ENCODE data around the gene RGS7. TPM values are rescaled to one million over a fixed set of nuclear protein-coding genes. Genes with fewer than 3 reads are reported as not detected.

The RGS7 gene
- polyA plus RNA-seq, 1 donor (not counting 4 experiments of a cell fraction or from before 2014, with no cell fraction given): not detected

DNA sequence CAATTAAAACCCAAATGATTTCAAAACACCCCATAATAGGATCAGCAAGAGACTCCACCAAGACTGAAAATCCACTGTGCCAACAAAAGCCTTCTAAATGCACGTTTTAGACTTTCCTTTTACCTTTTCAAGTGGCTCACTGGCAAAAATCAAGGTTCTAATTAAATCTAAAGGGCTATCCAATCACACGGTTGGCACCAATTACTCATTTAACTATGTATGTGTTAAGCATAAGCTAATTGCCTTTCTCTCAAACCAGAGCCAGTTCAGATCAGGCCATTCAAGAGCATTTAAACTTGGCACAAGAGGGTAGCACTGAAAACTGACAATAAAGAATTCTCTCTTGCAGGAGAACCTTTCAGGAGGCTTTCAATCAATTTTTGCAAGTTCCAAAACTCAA, 139.5 kb downstream of the RGS7 start:
- no peak for DNase-seq (ENCODE audit: low read depth, low spot score)
- no peaks in the 10 kb centered on the region for H3K9me3 ChIP-seq (ENCODE audit: control insufficient read depth, low read depth, low read length)
- FAIRE-seq: no peak
- H3K79me2 ChIP-seq (ENCODE audit: control insufficient read depth, insufficient read depth, low read length): no peaks in the 10 kb centered on the region
- no peak overlapping the region for H3K27ac ChIP-seq (ENCODE audit: control insufficient read depth, insufficient read depth, low read length)
- TF ChIP-seq EZH2 (IDR thresholded peaks at IDR 0.05; ENCODE audit: low read length): no peak
- TF ChIP-seq, protein P1, sequence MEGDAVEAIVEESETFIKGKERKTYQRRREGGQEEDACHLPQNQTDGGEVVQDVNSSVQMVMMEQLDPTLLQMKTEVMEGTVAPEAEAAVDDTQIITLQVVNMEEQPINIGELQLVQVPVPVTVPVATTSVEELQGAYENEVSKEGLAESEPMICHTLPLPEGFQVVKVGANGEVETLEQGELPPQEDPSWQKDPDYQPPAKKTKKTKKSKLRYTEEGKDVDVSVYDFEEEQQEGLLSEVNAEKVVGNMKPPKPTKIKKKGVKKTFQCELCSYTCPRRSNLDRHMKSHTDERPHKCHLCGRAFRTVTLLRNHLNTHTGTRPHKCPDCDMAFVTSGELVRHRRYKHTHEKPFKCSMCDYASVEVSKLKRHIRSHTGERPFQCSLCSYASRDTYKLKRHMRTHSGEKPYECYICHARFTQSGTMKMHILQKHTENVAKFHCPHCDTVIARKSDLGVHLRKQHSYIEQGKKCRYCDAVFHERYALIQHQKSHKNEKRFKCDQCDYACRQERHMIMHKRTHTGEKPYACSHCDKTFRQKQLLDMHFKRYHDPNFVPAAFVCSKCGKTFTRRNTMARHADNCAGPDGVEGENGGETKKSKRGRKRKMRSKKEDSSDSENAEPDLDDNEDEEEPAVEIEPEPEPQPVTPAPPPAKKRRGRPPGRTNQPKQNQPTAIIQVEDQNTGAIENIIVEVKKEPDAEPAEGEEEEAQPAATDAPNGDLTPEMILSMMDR (optimal IDR thresholded peaks at IDR 0.05 in 1 of 3, IDR thresholded peaks at IDR 0.05 in 1 of 3, conservative IDR thresholded peaks at IDR 0.05 in 1 of 3; ENCODE audit: extremely low read depth in 1 of 3, insufficient read depth in 2 of 3, low read length in 3 of 3): no peak
- H2AFZ ChIP-seq (ENCODE audit: control insufficient read depth, low read length): no peak overlapping the region
- H3K9me1 ChIP-seq (ENCODE audit: control insufficient read depth, extremely low read depth, insufficient read depth, low read length): no peaks in the 10 kb centered on the region
- H3K27me3 ChIP-seq (ENCODE audit: control insufficient read depth, extremely low read depth, insufficient read depth, low read length): no peaks in the 10 kb centered on the region
- H3K4me2 ChIP-seq (ENCODE audit: control insufficient read depth, extremely low read depth, insufficient read depth, low read depth, low read length): no peak overlapping the region
- H3K9ac ChIP-seq (ENCODE audit: control insufficient read depth, extremely low read depth, insufficient read depth, low read length): no peak overlapping the region
- dilution Hi-C loops (cut with MboI; ENCODE audit: extremely low pct_ligation_motif_present, low sequenced_read_pairs): no loop called here
- H4K20me1 ChIP-seq (ENCODE audit: control insufficient read depth, extremely low read depth, insufficient read depth, low read length): no peaks in the 10 kb centered on the region
- no peaks in the 10 kb centered on the region for H3K4me1 ChIP-seq (ENCODE audit: control insufficient read depth, extremely low read depth, insufficient read depth, low read length)
- H3K4me3 ChIP-seq (ENCODE audit: control insufficient read depth in 2 of 3, extremely low read depth in 1 of 3, insufficient read depth in 2 of 3, low read depth in 1 of 3, low read length in 3 of 3): no peak overlapping the region
- H3K36me3 ChIP-seq (ENCODE audit: control insufficient read depth in 2 of 2, extremely low read depth in 1 of 2, insufficient read depth in 2 of 2, low read length in 2 of 2): no peaks in the 10 kb centered on the region

DNA sequence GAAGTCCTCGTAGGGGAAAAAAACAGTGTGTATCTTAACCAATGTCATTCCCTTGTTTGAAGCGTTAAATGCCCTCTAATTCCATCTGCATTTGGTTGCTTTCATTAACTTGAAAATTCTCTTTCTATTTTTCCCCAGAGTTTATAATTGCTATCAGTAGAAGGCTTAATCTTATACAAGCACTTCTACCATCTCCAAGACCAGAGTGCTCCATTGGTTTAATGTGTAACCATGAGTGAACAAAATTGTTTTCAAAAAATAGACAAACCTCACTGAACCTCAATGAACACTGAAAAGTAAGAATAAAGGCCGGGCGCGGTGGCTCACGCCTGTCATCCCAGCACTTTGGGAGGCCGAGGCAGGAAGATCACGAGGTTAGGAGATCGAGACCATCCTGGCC, 141.3 kb downstream of the RGS7 start:
- no peaks in the 10 kb centered on the region for H4K20me1 ChIP-seq (ENCODE audit: control insufficient read depth, extremely low read depth, insufficient read depth, low read length)
- H3K27me3 ChIP-seq (ENCODE audit: control insufficient read depth, extremely low read depth, insufficient read depth, low read length): no peaks in the 10 kb centered on the region
- H3K36me3 ChIP-seq (ENCODE audit: control insufficient read depth in 2 of 2, extremely low read depth in 1 of 2, insufficient read depth in 2 of 2, low read length in 2 of 2): no peaks in the 10 kb centered on the region
- FAIRE-seq (no peak), DNase-seq (ENCODE audit: low read depth, low spot score) (no peak)
- H3K4me2 ChIP-seq (ENCODE audit: control insufficient read depth, extremely low read depth, insufficient read depth, low read depth, low read length): no peak overlapping the region
- no peak overlapping the region for H3K9ac ChIP-seq (ENCODE audit: control insufficient read depth, extremely low read depth, insufficient read depth, low read length)
- no peaks in the 10 kb centered on the region for H3K79me2 ChIP-seq (ENCODE audit: control insufficient read depth, insufficient read depth, low read length)
- H3K9me3 ChIP-seq (ENCODE audit: control insufficient read depth, low read depth, low read length): no peaks in the 10 kb centered on the region
- H3K4me1 ChIP-seq (ENCODE audit: control insufficient read depth, extremely low read depth, insufficient read depth, low read length): no peaks in the 10 kb centered on the region
- H3K9me1 ChIP-seq (ENCODE audit: control insufficient read depth, extremely low read depth, insufficient read depth, low read length): no peaks in the 10 kb centered on the region
- H2AFZ ChIP-seq (ENCODE audit: control insufficient read depth, low read length): no peak overlapping the region
- dilution Hi-C loops (cut with MboI; ENCODE audit: extremely low pct_ligation_motif_present, low sequenced_read_pairs): no loop called here
- H3K27ac ChIP-seq (ENCODE audit: control insufficient read depth, insufficient read depth, low read length): no peak overlapping the region
- TF ChIP-seq, protein P1 (optimal IDR thresholded peaks at IDR 0.05 in 1 of 3, IDR thresholded peaks at IDR 0.05 in 1 of 3, conservative IDR thresholded peaks at IDR 0.05 in 1 of 3; ENCODE audit: extremely low read depth in 1 of 3, insufficient read depth in 2 of 3, low read length in 3 of 3): no peak
- no peak for TF ChIP-seq EZH2 (IDR thresholded peaks at IDR 0.05; ENCODE audit: low read length)
- no peak overlapping the region for H3K4me3 ChIP-seq (ENCODE audit: control insufficient read depth in 2 of 3, extremely low read depth in 1 of 3, insufficient read depth in 2 of 3, low read depth in 1 of 3, low read length in 3 of 3)

Measured in keratinocyte (primary cell).